WTC11 (cell line): ENCODE measurements around the gene MPEG1. TPM values are rescaled to one million over a fixed set of nuclear protein-coding genes. Genes with fewer than 3 reads are reported as not detected.

ENCODE experiments used
- ATAC-seq: fragments of 200-7000 bp; cut with Tn5 transposase; 2 replicates; pipeline ENCODE4 v1.10.0; 2021; ENCODE audit warnings: mild to moderate bottlenecking, moderate library complexity
- CTCF ChIA-PET: fragments of 300-600 bp; sonication (Branson Sonifier 250); formaldehyde crosslinking; loops from one replicate; lab custom pipeline; 2021; ENCODE audit warnings: antibody characterized with exemption; lab: Charles Lee
- POLR2A ChIA-PET: fragments of 350-600 bp; sonication (Branson Sonifier 250); formaldehyde crosslinking; loops from one replicate; lab custom pipeline; 2021; ENCODE audit warnings: antibody characterized with exemption; lab: Charles Lee
- DNase-seq: peaks from one replicate; pipeline ENCODE4 v3.0.0; 2021; ENCODE audit warnings: low spot score
- H3K27ac Mint-ChIP-seq: 2 replicates; pipeline ENCODE4 v1.8.0; 2021; ENCODE audit warnings: mixed read lengths
- H3K27me3 Mint-ChIP-seq: 2 replicates; pipeline ENCODE4 v1.8.0; 2021; ENCODE audit warnings: low read depth, mild to moderate bottlenecking, moderate library complexity, mixed read lengths
- H3K36me3 Mint-ChIP-seq: 2 replicates; pipeline ENCODE4 v1.8.0; 2021; ENCODE audit warnings: mixed read lengths
- H3K4me1 Mint-ChIP-seq: 2 replicates; pipeline ENCODE4 v1.8.0; 2022; ENCODE audit warnings: mixed read lengths
- H3K4me3 Mint-ChIP-seq: 2 replicates; pipeline ENCODE4 v1.8.0; 2021; ENCODE audit warnings: mild to moderate bottlenecking, moderate library complexity, mixed read lengths
- H3K9me3 Mint-ChIP-seq: 2 replicates; pipeline ENCODE4 v1.8.0; 2021; ENCODE audit warnings: mixed read lengths
- ATF1 ChIP-seq: sonication (generic); formaldehyde crosslinking; IDR thresholded peaks from 2 replicates; pipeline ENCODE4 v1.8.1; 2023; ENCODE audit warnings: mild to moderate bottlenecking, moderate library complexity, missing genetic modification reagents
- CREM ChIP-seq: sonication (generic); formaldehyde crosslinking; IDR thresholded peaks from 2 replicates; pipeline ENCODE4 v1.8.1; 2022; ENCODE audit warnings: mild to moderate bottlenecking, missing genetic modification reagents, moderate library complexity
- EMX1 ChIP-seq: fragments of 250-450 bp; sonication (Bioruptor Pico); IDR thresholded peaks from 2 replicates; pipeline ENCODE4 v1.8.0; 2021; ENCODE audit warnings: mild to moderate bottlenecking
- FOXK1 ChIP-seq: sonication (generic); formaldehyde crosslinking; IDR thresholded peaks from 2 replicates; pipeline ENCODE4 v1.8.0; 2022; ENCODE audit warnings: mild to moderate bottlenecking, moderate library complexity, missing genetic modification reagents
- GRHL2 ChIP-seq: fragments of 250-450 bp; sonication (Bioruptor Pico); IDR thresholded peaks from 2 replicates; pipeline ENCODE4 v1.8.0; 2022; ENCODE audit warnings: mild to moderate bottlenecking, moderate library complexity; ENCODE audit not compliant: insufficient replicate concordance, severe bottlenecking
- HMGA2 ChIP-seq: fragments of 250-450 bp; sonication (Bioruptor Pico); IDR thresholded peaks from 2 replicates; pipeline ENCODE4 v1.4.0; 2021; ENCODE audit warnings: mild to moderate bottlenecking, moderate library complexity
- MXD4 ChIP-seq: fragments of 250-450 bp; sonication (Bioruptor Pico); IDR thresholded peaks from 2 replicates; pipeline ENCODE4 v1.8.0; 2021; ENCODE audit warnings: mild to moderate bottlenecking, moderate library complexity, borderline replicate concordance
- NFE2L1 ChIP-seq: sonication (generic); formaldehyde crosslinking; IDR thresholded peaks from 2 replicates; pipeline ENCODE4 v1.8.1; 2023; ENCODE audit warnings: missing genetic modification reagents
- SP1 ChIP-seq: sonication (generic); formaldehyde crosslinking; conservative IDR thresholded peaks from 2 replicates; pipeline ENCODE4 v1.8.1; 2022; ENCODE audit warnings: missing genetic modification reagents
- TEAD4 ChIP-seq: sonication (generic); formaldehyde crosslinking; IDR thresholded peaks from 2 replicates; pipeline ENCODE4 v1.8.0; 2022; ENCODE audit warnings: mild to moderate bottlenecking, missing genetic modification reagents
- TP53 ChIP-seq: sonication (generic); formaldehyde crosslinking; IDR thresholded peaks from 2 replicates; pipeline ENCODE4 v1.8.1; 2023; ENCODE audit warnings: mild to moderate bottlenecking, missing genetic modification reagents
- ZNF121 ChIP-seq: sonication (generic); formaldehyde crosslinking; IDR thresholded peaks from 2 replicates; pipeline ENCODE4 v1.8.0; 2023; ENCODE audit warnings: missing genetic modification reagents
- ZNF232 ChIP-seq: sonication (generic); formaldehyde crosslinking; IDR thresholded peaks from 2 replicates; pipeline ENCODE4 v1.8.0; 2022; ENCODE audit warnings: mild to moderate bottlenecking, missing genetic modification reagents
- ZNF263 ChIP-seq: sonication (generic); formaldehyde crosslinking; IDR thresholded peaks from 2 replicates; pipeline ENCODE4 v1.8.1; 2022; ENCODE audit warnings: low read depth, mild to moderate bottlenecking, moderate library complexity, missing genetic modification reagents
- ZNF423 ChIP-seq: fragments of 250-450 bp; sonication (Bioruptor Pico); IDR thresholded peaks from 2 replicates; pipeline ENCODE4 v2.1.2; 2022; ENCODE audit warnings: mild to moderate bottlenecking, moderate library complexity
- total RNA-seq: library from RNA; stranded (reverse); gene quantifications from 3 replicates; pipeline ENCODE4 v1.2.3, GENCODE V29; 2021
- TF ChIP-seq, protein P1 (sequence below): sonication (generic); formaldehyde crosslinking; IDR thresholded peaks from 2 replicates; pipeline ENCODE4 v1.8.1; 2022; ENCODE audit warnings: low read depth, missing genetic modification reagents, borderline replicate concordance
- TF ChIP-seq, protein P2 (sequence below): sonication (generic); formaldehyde crosslinking; IDR thresholded peaks from 2 replicates; pipeline ENCODE4 v1.8.0; 2022; ENCODE audit warnings: missing genetic modification reagents
- TF ChIP-seq, protein P3 (sequence below): fragments of 250-450 bp; sonication (Bioruptor Pico); IDR thresholded peaks from 2 replicates; pipeline ENCODE4 v1.9.0; 2021; ENCODE audit warnings: mild to moderate bottlenecking
- TF ChIP-seq, protein P4 (sequence below): sonication (generic); formaldehyde crosslinking; IDR thresholded peaks from 2 replicates; pipeline ENCODE4 v1.8.1; 2023; ENCODE audit warnings: mild to moderate bottlenecking, missing genetic modification reagents, moderate library complexity
- TF ChIP-seq, protein P5 (sequence below): fragments of 250-450 bp; sonication (Bioruptor Pico); IDR thresholded peaks from 2 replicates; pipeline ENCODE4 v1.9.0; 2021; ENCODE audit warnings: moderate library complexity, mild to moderate bottlenecking, inconsistent platforms, borderline replicate concordance

The MPEG1 gene
- total RNA-seq, 1 experiment from 2014 or later, result 0.09 TPM

DNA sequence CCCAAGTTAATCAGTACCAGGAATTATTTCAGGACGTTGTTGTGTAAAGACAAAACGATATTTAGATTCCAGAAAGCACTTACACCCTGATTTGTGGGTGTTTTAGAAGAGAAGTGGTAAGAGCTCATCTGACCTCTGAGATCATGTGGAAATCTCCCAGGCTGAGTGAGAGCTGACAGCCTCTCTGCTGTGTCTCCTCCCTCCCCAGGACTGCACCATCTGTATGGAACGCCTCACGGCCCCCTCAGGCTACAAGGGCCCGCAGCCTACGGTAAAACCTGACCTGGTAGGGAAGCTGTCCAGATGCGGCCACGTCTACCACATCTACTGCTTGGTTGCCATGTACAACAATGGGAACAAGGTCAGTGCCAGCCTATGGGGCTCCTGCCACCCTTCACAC is 20.8 kb downstream of the MPEG1 start (continued):
- TF ChIP-seq, protein P1, sequence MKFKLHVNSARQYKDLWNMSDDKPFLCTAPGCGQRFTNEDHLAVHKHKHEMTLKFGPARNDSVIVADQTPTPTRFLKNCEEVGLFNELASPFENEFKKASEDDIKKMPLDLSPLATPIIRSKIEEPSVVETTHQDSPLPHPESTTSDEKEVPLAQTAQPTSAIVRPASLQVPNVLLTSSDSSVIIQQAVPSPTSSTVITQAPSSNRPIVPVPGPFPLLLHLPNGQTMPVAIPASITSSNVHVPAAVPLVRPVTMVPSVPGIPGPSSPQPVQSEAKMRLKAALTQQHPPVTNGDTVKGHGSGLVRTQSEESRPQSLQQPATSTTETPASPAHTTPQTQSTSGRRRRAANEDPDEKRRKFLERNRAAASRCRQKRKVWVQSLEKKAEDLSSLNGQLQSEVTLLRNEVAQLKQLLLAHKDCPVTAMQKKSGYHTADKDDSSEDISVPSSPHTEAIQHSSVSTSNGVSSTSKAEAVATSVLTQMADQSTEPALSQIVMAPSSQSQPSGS (CRISPR knock-in tag), result no peak

DNA sequence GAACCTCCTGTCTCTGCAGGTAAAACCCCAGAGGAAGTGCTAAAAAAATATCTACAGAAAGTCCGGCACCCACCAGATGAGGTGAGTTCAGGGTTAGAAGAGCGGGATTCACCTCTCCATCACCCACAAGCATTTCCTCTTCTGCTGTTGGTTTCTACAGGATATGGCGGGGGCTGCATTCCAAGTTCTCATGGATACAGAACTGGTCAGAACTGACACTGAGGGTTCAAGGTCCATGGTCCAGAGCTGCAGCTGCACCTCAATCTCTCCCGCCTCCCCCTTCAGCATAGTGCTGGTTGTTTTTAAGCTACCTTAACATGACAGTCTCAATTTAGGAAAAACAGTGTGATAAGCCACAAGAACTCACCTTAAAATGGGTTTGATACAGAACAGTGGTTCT is 21.6 kb downstream of the MPEG1 start:
- Mint-ChIP-seq H3K27ac (no peak overlapping the region), H3K9me3 (peaks cover 8% of the 10 kb centered on the region), H3K4me1 (peaks cover 2% of the 10 kb centered on the region), H3K27me3 (no peaks in the 10 kb centered on the region), H3K36me3 (peaks cover 55% of the 10 kb centered on the region), H3K4me3 (no peak overlapping the region)
- CTCF ChIA-PET, result interaction anchor here (2.0 to 3.1 kb wide), 2 partner anchors 10 to 19 kb away, joined by 7 to 13 read pairs; partner anchors contain the start of gene DTX4
- TF ChIP-seq FOXK1 (CRISPR knock-in tag) (no peak), GRHL2 (CRISPR knock-in tag) (no peak), MXD4 (CRISPR knock-in tag) (no peak), CREM (CRISPR knock-in tag) (no peak), HMGA2 (CRISPR knock-in tag) (no peak), SP1 (CRISPR knock-in tag) (no peak), ATF1 (CRISPR knock-in tag) (no peak), ZNF423 (no peak), ZNF263 (CRISPR knock-in tag) (no peak), ZNF121 (no peak), ZNF232 (no peak), EMX1 (CRISPR knock-in tag) (no peak), TP53 (CRISPR knock-in tag) (no peak), NFE2L1 (CRISPR knock-in tag) (no peak), TEAD4 (CRISPR knock-in tag) (no peak)
- TF ChIP-seq, protein P2, sequence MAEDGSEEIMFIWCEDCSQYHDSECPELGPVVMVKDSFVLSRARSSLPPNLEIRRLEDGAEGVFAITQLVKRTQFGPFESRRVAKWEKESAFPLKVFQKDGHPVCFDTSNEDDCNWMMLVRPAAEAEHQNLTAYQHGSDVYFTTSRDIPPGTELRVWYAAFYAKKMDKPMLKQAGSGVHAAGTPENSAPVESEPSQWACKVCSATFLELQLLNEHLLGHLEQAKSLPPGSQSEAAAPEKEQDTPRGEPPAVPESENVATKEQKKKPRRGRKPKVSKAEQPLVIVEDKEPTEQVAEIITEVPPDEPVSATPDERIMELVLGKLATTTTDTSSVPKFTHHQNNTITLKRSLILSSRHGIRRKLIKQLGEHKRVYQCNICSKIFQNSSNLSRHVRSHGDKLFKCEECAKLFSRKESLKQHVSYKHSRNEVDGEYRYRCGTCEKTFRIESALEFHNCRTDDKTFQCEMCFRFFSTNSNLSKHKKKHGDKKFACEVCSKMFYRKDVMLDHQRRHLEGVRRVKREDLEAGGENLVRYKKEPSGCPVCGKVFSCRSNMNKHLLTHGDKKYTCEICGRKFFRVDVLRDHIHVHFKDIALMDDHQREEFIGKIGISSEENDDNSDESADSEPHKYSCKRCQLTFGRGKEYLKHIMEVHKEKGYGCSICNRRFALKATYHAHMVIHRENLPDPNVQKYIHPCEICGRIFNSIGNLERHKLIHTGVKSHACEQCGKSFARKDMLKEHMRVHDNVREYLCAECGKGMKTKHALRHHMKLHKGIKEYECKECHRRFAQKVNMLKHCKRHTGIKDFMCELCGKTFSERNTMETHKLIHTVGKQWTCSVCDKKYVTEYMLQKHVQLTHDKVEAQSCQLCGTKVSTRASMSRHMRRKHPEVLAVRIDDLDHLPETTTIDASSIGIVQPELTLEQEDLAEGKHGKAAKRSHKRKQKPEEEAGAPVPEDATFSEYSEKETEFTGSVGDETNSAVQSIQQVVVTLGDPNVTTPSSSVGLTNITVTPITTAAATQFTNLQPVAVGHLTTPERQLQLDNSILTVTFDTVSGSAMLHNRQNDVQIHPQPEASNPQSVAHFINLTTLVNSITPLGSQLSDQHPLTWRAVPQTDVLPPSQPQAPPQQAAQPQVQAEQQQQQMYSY (CRISPR knock-in tag), result no peak
- TF ChIP-seq, protein P3, sequence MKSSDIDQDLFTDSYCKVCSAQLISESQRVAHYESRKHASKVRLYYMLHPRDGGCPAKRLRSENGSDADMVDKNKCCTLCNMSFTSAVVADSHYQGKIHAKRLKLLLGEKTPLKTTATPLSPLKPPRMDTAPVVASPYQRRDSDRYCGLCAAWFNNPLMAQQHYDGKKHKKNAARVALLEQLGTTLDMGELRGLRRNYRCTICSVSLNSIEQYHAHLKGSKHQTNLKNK, result no peak
- TF ChIP-seq, protein P4, sequence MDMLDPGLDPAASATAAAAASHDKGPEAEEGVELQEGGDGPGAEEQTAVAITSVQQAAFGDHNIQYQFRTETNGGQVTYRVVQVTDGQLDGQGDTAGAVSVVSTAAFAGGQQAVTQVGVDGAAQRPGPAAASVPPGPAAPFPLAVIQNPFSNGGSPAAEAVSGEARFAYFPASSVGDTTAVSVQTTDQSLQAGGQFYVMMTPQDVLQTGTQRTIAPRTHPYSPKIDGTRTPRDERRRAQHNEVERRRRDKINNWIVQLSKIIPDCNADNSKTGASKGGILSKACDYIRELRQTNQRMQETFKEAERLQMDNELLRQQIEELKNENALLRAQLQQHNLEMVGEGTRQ (CRISPR knock-in tag), result no peak
- TF ChIP-seq, protein P5, sequence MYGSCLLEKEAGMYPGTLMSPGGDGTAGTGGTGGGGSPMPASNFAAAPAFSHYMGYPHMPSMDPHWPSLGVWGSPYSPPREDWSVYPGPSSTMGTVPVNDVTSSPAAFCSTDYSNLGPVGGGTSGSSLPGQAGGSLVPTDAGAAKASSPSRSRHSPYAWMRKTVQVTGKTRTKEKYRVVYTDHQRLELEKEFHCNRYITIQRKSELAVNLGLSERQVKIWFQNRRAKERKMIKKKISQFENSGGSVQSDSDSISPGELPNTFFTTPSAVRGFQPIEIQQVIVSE (CRISPR knock-in tag), result no peak
- no peak for DNase-seq
- no peak for ATAC-seq
- POLR2A ChIA-PET, result no interaction called here
